Coronary artery (tissue), 2 donors: ENCODE measurements around the gene TCEAL7.

Experiments used
- DNase-seq: peaks from one replicate; pipeline ENCODE4 v3.0.0-alpha.2; 2017; ENCODE audit warnings: low spot score
- H3K27ac ChIP-seq, 2 donors: fragments of 200-600 bp; sonication (generic); one replicate each; pipeline ENCODE4 v1.5.1; 2016 to 2019
- H3K4me3 ChIP-seq: fragments of 200-600 bp; sonication (generic); 2 replicates; pipeline ENCODE4 v1.5.1; 2016; ENCODE audit warnings: mild to moderate bottlenecking, moderate library complexity
- CTCF ChIP-seq: fragments of 200-600 bp; sonication (generic); IDR thresholded peaks from one replicate; pipeline ENCODE4 v1.5.1; 2019; ENCODE audit warnings: antibody characterized with exemption

Gene TCEAL7

GRCh38 chrX:103367502-103367901 lies 37.5 kb downstream of the TCEAL7 start:
- no peak for TF ChIP-seq CTCF
- no peak overlapping the region for H3K4me3 ChIP-seq
- no peak overlapping the region for H3K27ac ChIP-seq
- no peak for DNase-seq

- TF ChIP-seq CTCF = no peak
- no peak overlapping the region for H3K4me3 ChIP-seq
- no peak overlapping the region for H3K27ac ChIP-seq
- DNase-seq = no peak
Observed at GRCh38 chrX:103369479-103369878, 39.4 kb downstream of the TCEAL7 start.

- no peak for DNase-seq
- H3K27ac ChIP-seq = no peak overlapping the region
- H3K4me3 ChIP-seq = no peak overlapping the region
- TF ChIP-seq CTCF = no peak
Observed at GRCh38 chrX:103372886-103373285, 42.8 kb downstream of the TCEAL7 start.

GRCh38 chrX:103373581-103373980 lies 43.5 kb downstream of the TCEAL7 start:
- DNase-seq = no peak
- no peak for TF ChIP-seq CTCF
- H3K4me3 ChIP-seq = no peak overlapping the region

GRCh38 chrX:103376118-103376978 lies 46.3 kb downstream of the TCEAL7 start, which contains the start of gene BEX3:
Gene BEX3, plus strand, starts transcription at chrX:103376538. Its CDS starts 984 bp downstream, at chrX:103377522.
- H3K27ac ChIP-seq = peak within 1 kb of the TSS; percentile 61 to 75
- no peak for TF ChIP-seq CTCF
- no peak for DNase-seq

More at GRCh38 chrX:103373581-103373980, 43.5 kb downstream of the TCEAL7 start:
- H3K27ac ChIP-seq = no peak overlapping the region

GRCh38 chrX:103376979-103377324 lies 46.9 kb downstream of the TCEAL7 start:
- peak overlapping the region; percentile 61 to 75 for H3K27ac ChIP-seq
- H3K4me3 ChIP-seq = peak overlapping the region; percentile 84
- no peak for TF ChIP-seq CTCF
- no peak for DNase-seq

More at GRCh38 chrX:103376118-103376978, 46.3 kb downstream of the TCEAL7 start, which contains the start of gene BEX3:
- H3K4me3 ChIP-seq = peak within 1 kb of the TSS; percentile 84

- Histone ChIP-seq H3K4me3 (no peak overlapping the region), H3K27ac (no peak overlapping the region)
Observed at GRCh38 chrX:103378990-103379389, 49.0 kb downstream of the TCEAL7 start.

More at GRCh38 chrX:103378990-103379389, 49.0 kb downstream of the TCEAL7 start:
- DNase-seq = no peak
- no peak for TF ChIP-seq CTCF
